ENCODE data around the gene SAMD14.

The SAMD14 gene

GRCh38 chr17:50101346-50102163, 28.4 kb downstream of the SAMD14 start:
- DNase-seq (ENCODE audit: low read depth, low spot score), result no peak
- H3K27ac ChIP-seq, result no peak overlapping the region

- H3K27ac ChIP-seq, result no peak overlapping the region
- DNase-seq (ENCODE audit: low read depth, low spot score), result no peak
These were observed 29.0 kb downstream of the SAMD14 start for GRCh38 chr17:50100921-50101345.

- H3K27ac ChIP-seq, result no peak overlapping the region
- no peak for DNase-seq (ENCODE audit: low read depth, low spot score)
These were observed 29.5 kb downstream of the SAMD14 start for GRCh38 chr17:50100480-50100883.

- no peak overlapping the region for H3K27ac ChIP-seq
- no peak for DNase-seq (ENCODE audit: low read depth, low spot score)
These were observed 31.0 kb downstream of the SAMD14 start for GRCh38 chr17:50099003-50099402.

GRCh38 chr17:50098583-50098982, 31.4 kb downstream of the SAMD14 start:
- DNase-seq (ENCODE audit: low read depth, low spot score), result no peak

GRCh38 chr17:50097926-50098325, 32.0 kb downstream of the SAMD14 start:
- no peak for DNase-seq (ENCODE audit: low read depth, low spot score)
- no peak overlapping the region for H3K27ac ChIP-seq

More at GRCh38 chr17:50098583-50098982, 31.4 kb downstream of the SAMD14 start:
- H3K27ac ChIP-seq, result no peak overlapping the region

- DNase-seq (ENCODE audit: low read depth, low spot score), result no peak
These were observed 32.5 kb downstream of the SAMD14 start for GRCh38 chr17:50097455-50097854.

GRCh38 chr17:50096758-50097157, 33.2 kb downstream of the SAMD14 start:
- no peak overlapping the region for H3K27ac ChIP-seq
- no peak for DNase-seq (ENCODE audit: low read depth, low spot score)

More at GRCh38 chr17:50097455-50097854, 32.5 kb downstream of the SAMD14 start:
- H3K27ac ChIP-seq, result no peak overlapping the region

GRCh38 chr17:50096092-50096491, 33.9 kb downstream of the SAMD14 start:
- no peak for DNase-seq (ENCODE audit: low read depth, low spot score)
- H3K27ac ChIP-seq, result no peak overlapping the region

GRCh38 chr17:50095626-50096037, 34.3 kb downstream of the SAMD14 start:
- H3K27ac ChIP-seq, result no peak overlapping the region
- DNase-seq (ENCODE audit: low read depth, low spot score), result no peak

- peak within 1 kb of the TSS; percentile 45 for H3K27ac ChIP-seq
- peak; percentile 65 for DNase-seq (ENCODE audit: low read depth, low spot score)
These were observed 35.0 kb downstream of the SAMD14 start, which contains the start of gene PDK2 for GRCh38 chr17:50094753-50095619. PDK2 (plus strand) TSS chr17:50095351; CDS start chr17:50095436, 85 bp downstream.

GRCh38 chr17:50094243-50094752, 35.7 kb downstream of the SAMD14 start:
- no peak for DNase-seq (ENCODE audit: low read depth, low spot score)
- peak overlapping the region; percentile 45 for H3K27ac ChIP-seq

- no peak for DNase-seq (ENCODE audit: low read depth, low spot score)
- H3K27ac ChIP-seq, result peak overlapping the region; percentile 45
These were observed 36.2 kb downstream of the SAMD14 start for GRCh38 chr17:50093807-50094206.

- peak overlapping the region; percentile 45 for H3K27ac ChIP-seq
- no peak for DNase-seq (ENCODE audit: low read depth, low spot score)
These were observed 36.7 kb downstream of the SAMD14 start for GRCh38 chr17:50093246-50093645.

GRCh38 chr17:50091918-50092285, 38.1 kb downstream of the SAMD14 start:
- peak overlapping the region; percentile 45 for H3K27ac ChIP-seq
- no peak for DNase-seq (ENCODE audit: low read depth, low spot score)

GRCh38 chr17:50090971-50091917, 38.7 kb downstream of the SAMD14 start:
- peak overlapping the region; percentile 45 for H3K27ac ChIP-seq
- no peak for DNase-seq (ENCODE audit: low read depth, low spot score)

- peak overlapping the region; percentile 2 for H3K27ac ChIP-seq
- DNase-seq (ENCODE audit: low read depth, low spot score), result no peak
These were observed 39.9 kb downstream of the SAMD14 start for GRCh38 chr17:50090071-50090470.

- H3K27ac ChIP-seq, result no peak overlapping the region
- DNase-seq (ENCODE audit: low read depth, low spot score), result no peak
These were observed 40.8 kb downstream of the SAMD14 start for GRCh38 chr17:50088952-50089825.

- no peak for DNase-seq (ENCODE audit: low read depth, low spot score)
- H3K27ac ChIP-seq, result peak overlapping the region; percentile 1
These were observed 42.0 kb downstream of the SAMD14 start for GRCh38 chr17:50087912-50088405.
